HEK293 (cell line): ENCODE data around the gene VHLL.

Source experiments
- CTCF ChIA-PET: fragments of 350-600 bp; formaldehyde crosslinking; extraction: SDS; loops from one replicate; lab custom pipeline; 2021; ENCODE audit warnings: antibody characterized with exemption; lab: Yijun Ruan, JAX
- POLR2A ChIA-PET: fragments of 300-600 bp; formaldehyde crosslinking; extraction: SDS; loops from one replicate; lab custom pipeline; 2020; ENCODE audit warnings: antibody characterized with exemption, inconsistent platforms; lab: Yijun Ruan, JAX
- H3K27ac ChIP-seq: fragments of 200-500 bp; sonication (Bioruptor generic); 2 replicates; pipeline ENCODE4 v1.5.1; 2014; ENCODE audit warnings: low read depth, low read length, control low read depth, inconsistent platforms; ENCODE audit errors: extremely low read depth
- H3K36me3 ChIP-seq, 2 experiments: fragments of 200-500 bp in 1 of 2; sonication (Bioruptor generic) in 1 of 2; 1 replicate in 1 of 2; 2 replicates in 1 of 2; pipeline ENCODE4 v1.5.1; 2014 to 2017; ENCODE audit warnings: inconsistent platforms in 2 of 2, low read length in 2 of 2; ENCODE audit not compliant: control insufficient read depth in 2 of 2, insufficient read depth in 1 of 2
- H3K4me1 ChIP-seq: fragments of 200-500 bp; sonication (Bioruptor generic); 2 replicates; pipeline ENCODE4 v1.5.1; 2014; ENCODE audit warnings: mild to moderate bottlenecking, low read length, inconsistent platforms; ENCODE audit not compliant: control insufficient read depth, insufficient read depth
- H3K4me3 ChIP-seq: 2 replicates; pipeline ENCODE4 v1.5.1; 2011; ENCODE audit warnings: low read depth, mild to moderate bottlenecking, control low read depth, low read length, moderate library complexity
- H3K9me3 ChIP-seq: fragments of 200-500 bp; sonication (Bioruptor generic); 2 replicates; pipeline ENCODE4 v1.5.1; 2014; ENCODE audit warnings: low read depth, low read length, inconsistent platforms; ENCODE audit not compliant: control insufficient read depth, insufficient read depth
- BCL11A ChIP-seq: fragments of 450-650 bp; formaldehyde crosslinking; IDR thresholded peaks from 2 replicates; pipeline ENCODE4 v1.5.1; 2016; ENCODE audit warnings: low read depth, missing biosample characterization, missing genetic modification characterization
- IKZF3 ChIP-seq: fragments of 450-650 bp; IDR thresholded peaks from 2 replicates; pipeline ENCODE4 v1.5.0; 2018; ENCODE audit warnings: missing biosample characterization, mild to moderate bottlenecking, missing genetic modification characterization, moderate library complexity
- OSR2 ChIP-seq: fragments of 450-650 bp; formaldehyde crosslinking; IDR thresholded peaks from 2 replicates; pipeline ENCODE4 v1.5.1; 2016; ENCODE audit warnings: missing biosample characterization, missing genetic modification characterization
- RBAK ChIP-seq: fragments of 450-650 bp; formaldehyde crosslinking; IDR thresholded peaks from 2 replicates; pipeline ENCODE4 v1.5.1; 2016; ENCODE audit warnings: missing biosample characterization, missing genetic modification characterization
- ZBTB17 ChIP-seq: fragments of 450-650 bp; formaldehyde crosslinking; IDR thresholded peaks from 2 replicates; pipeline ENCODE4 v1.5.1; 2016; ENCODE audit warnings: missing biosample characterization, missing genetic modification characterization
- ZFP3 ChIP-seq: fragments of 450-650 bp; formaldehyde crosslinking; IDR thresholded peaks from 2 replicates; pipeline ENCODE4 v1.5.1; 2016; ENCODE audit warnings: low read depth, missing biosample characterization, missing genetic modification characterization
- ZIC2 ChIP-seq: fragments of 450-650 bp; formaldehyde crosslinking; IDR thresholded peaks from 2 replicates; pipeline ENCODE4 v1.5.1; 2016; ENCODE audit warnings: missing biosample characterization, missing genetic modification characterization
- ZNF157 ChIP-seq: fragments of 450-650 bp; formaldehyde crosslinking; IDR thresholded peaks from 2 replicates; pipeline ENCODE4 v1.5.1; 2016; ENCODE audit warnings: missing biosample characterization, missing genetic modification characterization
- ZNF169 ChIP-seq: fragments of 450-650 bp; formaldehyde crosslinking; IDR thresholded peaks from 2 replicates; pipeline ENCODE4 v1.5.1; 2016; ENCODE audit warnings: missing biosample characterization, missing genetic modification characterization
- ZNF23 ChIP-seq: fragments of 450-650 bp; formaldehyde crosslinking; IDR thresholded peaks from 2 replicates; pipeline ENCODE4 v1.5.1; 2016; ENCODE audit warnings: missing biosample characterization, missing genetic modification characterization, borderline replicate concordance
- ZNF366 ChIP-seq: fragments of 450-650 bp; formaldehyde crosslinking; conservative IDR thresholded peaks from 2 replicates; pipeline ENCODE4 v1.5.1; 2016; ENCODE audit warnings: missing biosample characterization, missing genetic modification characterization
- ZNF37A ChIP-seq: fragments of 450-650 bp; IDR thresholded peaks from 2 replicates; pipeline ENCODE4 v1.5.1; 2018; ENCODE audit warnings: missing biosample characterization, missing genetic modification characterization
- ZNF394 ChIP-seq: fragments of 450-650 bp; formaldehyde crosslinking; IDR thresholded peaks from 2 replicates; pipeline ENCODE4 v1.5.1; 2016; ENCODE audit warnings: missing biosample characterization, missing genetic modification characterization, mild to moderate bottlenecking, moderate library complexity, borderline replicate concordance
- ZNF510 ChIP-seq: fragments of 450-650 bp; formaldehyde crosslinking; IDR thresholded peaks from 2 replicates; pipeline ENCODE4 v1.5.1; 2018; ENCODE audit warnings: mild to moderate bottlenecking, missing genetic modification characterization, missing biosample characterization; ENCODE audit not compliant: insufficient replicate concordance
- ZNF530 ChIP-seq: fragments of 450-650 bp; formaldehyde crosslinking; IDR thresholded peaks from 2 replicates; pipeline ENCODE4 v1.5.1; 2016; ENCODE audit warnings: low read depth, missing biosample characterization, missing genetic modification characterization
- ZNF558 ChIP-seq: fragments of 450-650 bp; formaldehyde crosslinking; IDR thresholded peaks from 2 replicates; pipeline ENCODE4 v1.5.1; 2016; ENCODE audit warnings: missing biosample characterization, missing genetic modification characterization
- ZNF600 ChIP-seq: fragments of 450-650 bp; formaldehyde crosslinking; IDR thresholded peaks from 2 replicates; pipeline ENCODE4 v1.5.1; 2016; ENCODE audit warnings: missing biosample characterization, missing genetic modification characterization
- ZNF626 ChIP-seq: fragments of 450-650 bp; sonication (Bioruptor Pico); formaldehyde crosslinking; IDR thresholded peaks from 2 replicates; pipeline ENCODE4 v1.5.1; 2018; ENCODE audit warnings: missing biosample characterization, missing genetic modification characterization, inconsistent platforms
- ZNF777 ChIP-seq: fragments of 450-650 bp; formaldehyde crosslinking; IDR thresholded peaks from 2 replicates; pipeline ENCODE4 v1.5.1; 2017; ENCODE audit warnings: missing biosample characterization, missing genetic modification characterization, borderline replicate concordance
- TF ChIP-seq, protein P1 (sequence below): fragments of 450-650 bp; formaldehyde crosslinking; IDR thresholded peaks from 2 replicates; pipeline ENCODE4; 2016; ENCODE audit warnings: missing biosample characterization, missing genetic modification characterization
- TF ChIP-seq, protein P2 (sequence below): fragments of 450-650 bp; formaldehyde crosslinking; IDR thresholded peaks from 2 replicates; pipeline ENCODE4 v1.5.1; 2017; ENCODE audit warnings: missing biosample characterization, missing genetic modification characterization
- TF ChIP-seq, protein P3 (sequence below): fragments of 450-650 bp; formaldehyde crosslinking; IDR thresholded peaks from 2 replicates; pipeline ENCODE4 v1.5.1; 2016; ENCODE audit warnings: missing biosample characterization, missing genetic modification characterization

Gene VHLL

DNA sequence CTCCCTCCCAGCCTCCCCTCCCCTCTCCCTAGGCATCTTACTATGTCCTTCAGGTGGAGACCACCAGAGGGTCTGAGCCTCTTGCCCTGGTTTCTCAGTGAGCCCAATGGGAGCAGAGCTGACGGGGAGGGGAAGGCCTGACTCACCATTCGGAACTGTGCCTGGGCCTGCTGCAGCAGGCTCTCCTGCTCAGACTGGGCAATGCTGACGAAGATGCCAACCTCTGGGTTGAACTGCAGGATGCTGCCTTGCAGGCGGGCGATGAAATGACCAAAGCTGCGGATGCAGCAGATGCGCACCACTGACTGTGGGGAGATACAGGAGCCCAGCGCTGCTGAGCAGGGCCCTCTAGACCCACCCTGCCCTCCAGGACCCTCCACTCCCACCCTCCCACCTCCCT is 40.2 kb downstream of the VHLL start (continued):
- TF ChIP-seq, protein P1, sequence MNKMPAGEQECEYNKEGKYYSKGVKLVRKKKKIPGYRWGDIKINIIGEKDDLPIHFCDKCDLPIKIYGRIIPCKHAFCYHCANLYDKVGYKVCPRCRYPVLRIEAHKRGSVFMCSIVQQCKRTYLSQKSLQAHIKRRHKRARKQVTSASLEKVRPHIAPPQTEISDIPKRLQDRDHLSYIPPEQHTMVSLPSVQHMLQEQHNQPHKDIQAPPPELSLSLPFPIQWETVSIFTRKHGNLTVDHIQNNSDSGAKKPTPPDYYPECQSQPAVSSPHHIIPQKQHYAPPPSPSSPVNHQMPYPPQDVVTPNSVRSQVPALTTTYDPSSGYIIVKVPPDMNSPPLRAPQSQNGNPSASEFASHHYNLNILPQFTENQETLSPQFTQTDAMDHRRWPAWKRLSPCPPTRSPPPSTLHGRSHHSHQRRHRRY, result no peak
- TF ChIP-seq ZNF626 (tag by site-specific recombination), result no peak
- no peak for TF ChIP-seq ZNF37A (tag by site-specific recombination)
- TF ChIP-seq ZNF558 (tag by site-specific recombination), result no peak
- no peak for TF ChIP-seq ZFP3

DNA sequence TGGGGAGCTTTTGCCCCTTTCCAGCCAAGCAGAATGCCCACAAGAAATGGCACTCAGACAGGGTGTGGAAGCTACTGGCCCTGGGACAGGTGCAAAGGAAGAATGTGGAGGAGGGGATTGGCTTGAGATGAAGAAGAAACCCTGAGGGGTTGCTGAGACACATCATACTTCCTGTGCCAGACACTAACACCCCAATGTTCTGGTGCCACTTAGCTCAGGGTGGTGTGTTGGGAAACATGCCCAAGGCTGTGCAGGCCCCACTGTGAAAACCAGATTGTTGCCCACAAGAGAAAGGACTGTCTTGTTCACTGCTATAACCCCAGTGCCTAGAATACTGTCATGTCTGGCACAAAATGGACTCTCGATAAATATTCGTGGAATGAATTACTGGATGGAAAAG is 41.4 kb downstream of the VHLL start:
- Histone ChIP-seq H3K36me3 (peaks cover 41 to 90% of the 10 kb centered on the region in 2 experiments), H3K4me1 (no peaks in the 10 kb centered on the region), H3K9me3 (no peaks in the 10 kb centered on the region), H3K4me3 (no peak overlapping the region), H3K27ac (no peak overlapping the region)
- ChIA-PET POLR2A (no interaction called here), CTCF (interaction anchor here (0.6 kb wide), 1 partner anchor 102 kb away, joined by 3 read pairs; no protein-coding TSS in a partner anchor)
- TF ChIP-seq RBAK (tag by site-specific recombination), result no peak
- TF ChIP-seq ZFP3, result no peak
- no peak for TF ChIP-seq ZNF169 (tag by site-specific recombination)

DNA sequence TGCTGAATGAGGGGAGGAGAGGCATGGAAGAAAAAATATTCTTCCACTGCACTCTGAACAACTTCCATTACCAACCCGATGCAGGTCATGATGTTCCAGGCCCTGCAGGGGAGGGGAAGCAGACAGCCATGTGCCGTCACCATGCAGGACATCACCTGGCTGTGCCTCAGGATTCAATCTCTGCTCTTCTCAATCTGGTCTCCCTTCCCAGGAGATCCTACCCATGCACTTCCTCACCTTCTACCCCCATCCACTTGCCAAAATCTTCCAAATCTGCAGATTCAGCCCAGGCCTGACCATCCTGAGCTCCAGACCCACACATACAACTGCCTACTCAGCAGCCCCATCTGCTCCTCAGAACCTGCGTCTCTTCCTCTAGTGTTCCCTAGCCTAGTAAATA is 45.5 kb downstream of the VHLL start:
- peaks cover 20 to 91% of the 10 kb centered on the region in 2 experiments for H3K36me3 ChIP-seq
- H3K9me3 ChIP-seq, result no peaks in the 10 kb centered on the region
- no peaks in the 10 kb centered on the region for H3K4me1 ChIP-seq
- POLR2A ChIA-PET, result interaction anchor here (0.7 to 1.1 kb wide), 2 partner anchors 28 to 84 kb away, joined by 3 to 4 read pairs; partner anchors contain the start of genes CCT3 and TSACC
- no peak overlapping the region for H3K4me3 ChIP-seq
- no peak overlapping the region for H3K27ac ChIP-seq
- TF ChIP-seq ZNF600 (tag by site-specific recombination) (peak; percentile 87), ZBTB17 (tag by site-specific recombination) (peak; percentile 43; the same call in 1 of the 2 replicates)
- TF ChIP-seq, protein P2, sequence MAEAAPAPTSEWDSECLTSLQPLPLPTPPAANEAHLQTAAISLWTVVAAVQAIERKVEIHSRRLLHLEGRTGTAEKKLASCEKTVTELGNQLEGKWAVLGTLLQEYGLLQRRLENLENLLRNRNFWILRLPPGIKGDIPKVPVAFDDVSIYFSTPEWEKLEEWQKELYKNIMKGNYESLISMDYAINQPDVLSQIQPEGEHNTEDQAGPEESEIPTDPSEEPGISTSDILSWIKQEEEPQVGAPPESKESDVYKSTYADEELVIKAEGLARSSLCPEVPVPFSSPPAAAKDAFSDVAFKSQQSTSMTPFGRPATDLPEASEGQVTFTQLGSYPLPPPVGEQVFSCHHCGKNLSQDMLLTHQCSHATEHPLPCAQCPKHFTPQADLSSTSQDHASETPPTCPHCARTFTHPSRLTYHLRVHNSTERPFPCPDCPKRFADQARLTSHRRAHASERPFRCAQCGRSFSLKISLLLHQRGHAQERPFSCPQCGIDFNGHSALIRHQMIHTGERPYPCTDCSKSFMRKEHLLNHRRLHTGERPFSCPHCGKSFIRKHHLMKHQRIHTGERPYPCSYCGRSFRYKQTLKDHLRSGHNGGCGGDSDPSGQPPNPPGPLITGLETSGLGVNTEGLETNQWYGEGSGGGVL (tag by site-specific recombination), result no peak
- CTCF ChIA-PET, result no interaction called here

DNA sequence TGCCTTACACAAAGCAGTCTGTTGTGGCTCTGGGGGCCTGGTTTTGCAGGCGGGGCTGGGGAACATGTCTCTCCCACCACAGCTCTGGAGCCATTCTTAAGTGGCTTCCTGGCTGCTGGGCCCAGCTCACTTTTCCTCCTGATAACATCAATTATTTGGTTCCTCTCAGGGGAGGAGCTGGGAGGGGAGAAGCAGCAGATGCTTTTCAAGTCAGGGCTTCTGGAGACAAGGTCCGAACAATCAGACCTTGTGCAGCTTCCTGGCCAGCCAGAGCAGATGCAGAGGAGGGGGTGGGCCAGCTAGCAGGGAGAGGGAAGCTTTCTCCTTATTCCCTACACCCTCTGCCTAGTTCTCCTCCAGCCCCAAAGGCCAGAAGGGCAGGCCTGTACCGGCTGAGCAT is 47.6 kb downstream of the VHLL start:
- CTCF ChIA-PET, result interaction anchor here (0.9 kb wide), 1 partner anchor 26 kb away, joined by 3 read pairs; no protein-coding TSS in a partner anchor
- Histone ChIP-seq H3K4me3 (no peak overlapping the region), H3K9me3 (no peaks in the 10 kb centered on the region), H3K27ac (no peak overlapping the region), H3K4me1 (no peaks in the 10 kb centered on the region), H3K36me3 (peaks cover 20 to 75% of the 10 kb centered on the region in 2 experiments)
- no peak for TF ChIP-seq ZIC2 (tag by site-specific recombination)
- TF ChIP-seq ZNF394, result peak; percentile 73; the same call in 1 of the 2 replicates
- POLR2A ChIA-PET, result interaction anchor here (0.9 to 1.2 kb wide), 2 partner anchors 12 to 21 kb away, joined by 3 read pairs; no protein-coding TSS in a partner anchor

DNA sequence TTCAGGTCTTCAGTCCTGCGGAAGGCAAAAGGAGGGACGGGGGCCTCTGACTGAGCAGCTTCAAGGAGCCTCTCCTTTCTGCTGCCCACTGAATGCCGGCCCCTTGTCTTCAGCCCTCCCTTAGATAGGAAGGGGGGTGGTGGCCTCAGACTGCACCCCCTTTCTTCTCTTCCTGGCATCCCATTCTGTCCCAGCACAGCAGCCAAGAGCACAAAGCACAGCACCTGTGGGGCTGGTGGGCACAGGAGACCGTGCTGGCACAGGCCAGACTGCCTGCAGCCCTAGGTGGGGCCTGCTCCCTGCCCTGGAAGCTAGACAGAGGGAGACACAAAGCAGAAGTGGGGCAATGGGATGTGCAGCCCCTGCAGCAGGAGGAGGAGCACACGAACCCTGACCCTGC is 49.5 kb downstream of the VHLL start:
- POLR2A ChIA-PET, result interaction anchor here (0.5 kb wide), 1 partner anchor 16 kb away, joined by 3 read pairs; no protein-coding TSS in a partner anchor
- TF ChIP-seq, protein P3, sequence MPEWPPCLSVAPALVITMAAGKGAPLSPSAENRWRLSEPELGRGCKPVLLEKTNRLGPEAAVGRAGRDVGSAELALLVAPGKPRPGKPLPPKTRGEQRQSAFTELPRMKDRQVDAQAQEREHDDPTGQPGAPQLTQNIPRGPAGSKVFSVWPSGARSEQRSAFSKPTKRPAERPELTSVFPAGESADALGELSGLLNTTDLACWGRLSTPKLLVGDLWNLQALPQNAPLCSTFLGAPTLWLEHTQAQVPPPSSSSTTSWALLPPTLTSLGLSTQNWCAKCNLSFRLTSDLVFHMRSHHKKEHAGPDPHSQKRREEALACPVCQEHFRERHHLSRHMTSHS (tag by site-specific recombination), result no peak
- TF ChIP-seq ZNF157 (tag by site-specific recombination) (no peak), BCL11A (tag by site-specific recombination) (no peak), OSR2 (no peak), IKZF3 (tag by site-specific recombination) (no peak), ZNF510 (no peak), ZNF23 (tag by site-specific recombination) (no peak), ZNF530 (tag by site-specific recombination) (no peak), ZNF777 (tag by site-specific recombination) (no peak), ZNF366 (tag by site-specific recombination) (no peak), ZIC2 (tag by site-specific recombination) (no peak)
- TF ChIP-seq, protein P1, result no peak

More for the DNA sequence above, 49.5 kb downstream of the VHLL start:
- no peaks in the 10 kb centered on the region for H3K9me3 ChIP-seq
- CTCF ChIA-PET, result interaction anchor here (1.5 to 1.6 kb wide), 2 partner anchors 24 to 109 kb away, joined by 5 to 6 read pairs; no protein-coding TSS in a partner anchor
- no peaks in the 10 kb centered on the region for H3K4me1 ChIP-seq
- H3K27ac ChIP-seq, result no peak overlapping the region
- no peak overlapping the region for H3K4me3 ChIP-seq
- H3K36me3 ChIP-seq, result peaks cover 7 to 63% of the 10 kb centered on the region in 2 experiments; a peak in 2 of 3 replicates
